DND-41 (cell line): ENCODE measurements around the gene SMYD4.

Experiments used
- ATAC-seq: fragments of 200-7000 bp; cut with Tn5 transposase; 3 replicates; pipeline ENCODE4 v1.9.1; 2021; ENCODE audit warnings: low read depth; ENCODE audit not compliant: insufficient read depth
- DNase-seq: peaks from one replicate; pipeline ENCODE4 v3.0.0-alpha.2; 2020
- H2AFZ ChIP-seq: 2 replicates; pipeline ENCODE4 v1.6.0; 2012; ENCODE audit warnings: low read depth, low read length
- H3K27ac ChIP-seq: 2 replicates; pipeline ENCODE4 v1.5.1; 2012; ENCODE audit warnings: low read length, inconsistent platforms
- H3K27me3 ChIP-seq: fragments of 200-600 bp; sonication (generic); 2 replicates; pipeline ENCODE4 v1.6.0; 2012; ENCODE audit warnings: low read length, mild to moderate bottlenecking, inconsistent platforms; ENCODE audit not compliant: insufficient read depth, poor library complexity
- H3K36me3 ChIP-seq: 2 replicates; pipeline ENCODE4 v1.5.1; 2012; ENCODE audit warnings: low read length, inconsistent platforms; ENCODE audit not compliant: insufficient read depth
- H3K4me1 ChIP-seq: 2 replicates; pipeline ENCODE4 v1.5.1; 2012; ENCODE audit warnings: mild to moderate bottlenecking, low read length; ENCODE audit not compliant: insufficient read depth
- H3K4me2 ChIP-seq: 2 replicates; pipeline ENCODE4 v1.6.0; 2012; ENCODE audit warnings: mild to moderate bottlenecking, moderate library complexity, low read length, inconsistent platforms; ENCODE audit not compliant: insufficient read depth
- H3K4me3 ChIP-seq, 2 experiments: fragments of 200-600 bp in 1 of 2; shearing (Covaris generic) in 1 of 2; 2 replicates each; pipeline ENCODE4 v1.5.1; 2012 to 2016; ENCODE audit warnings: inconsistent platforms in 2 of 2, low read length in 2 of 2, mild to moderate bottlenecking in 2 of 2, low read depth in 1 of 2, moderate library complexity in 1 of 2
- H3K79me2 ChIP-seq: 2 replicates; pipeline ENCODE4 v1.6.0; 2012; ENCODE audit warnings: low read length, inconsistent platforms; ENCODE audit not compliant: insufficient read depth
- H3K9ac ChIP-seq: 2 replicates; pipeline ENCODE4 v1.6.0; 2012; ENCODE audit warnings: low read depth, mild to moderate bottlenecking, inconsistent platforms, low read length, moderate library complexity
- H3K9me3 ChIP-seq: 2 replicates; pipeline ENCODE4 v1.5.1; 2012; ENCODE audit warnings: low read length, moderate library complexity, mild to moderate bottlenecking, inconsistent platforms; ENCODE audit not compliant: insufficient read depth, severe bottlenecking
- H4K20me1 ChIP-seq: 2 replicates; pipeline ENCODE4 v1.6.0; 2012; ENCODE audit warnings: low read length; ENCODE audit not compliant: insufficient read depth
- CTCF ChIP-seq: IDR thresholded peaks from 2 replicates; pipeline ENCODE4 v1.5.1; 2012; ENCODE audit warnings: borderline replicate concordance, low read length, moderate library complexity, mild to moderate bottlenecking; ENCODE audit not compliant: poor library complexity, severe bottlenecking; ENCODE audit errors: extremely low read depth
- EZH2 ChIP-seq: IDR thresholded peaks from 3 replicates; pipeline ENCODE4 v1.6.1; 2012; ENCODE audit warnings: borderline replicate concordance, low read depth, mild to moderate bottlenecking, moderate library complexity, low read length, inconsistent platforms; ENCODE audit not compliant: severe bottlenecking

SMYD4 gene

GRCh38 chr17:1785930-1786329 is 43.8 kb downstream of the SMYD4 start:
- Histone ChIP-seq H3K4me2 (no peak overlapping the region), H3K9me3 (no peaks in the 10 kb centered on the region), H3K4me3 (no peak overlapping the region), H3K27ac (no peak overlapping the region), H3K27me3 (no peaks in the 10 kb centered on the region), H4K20me1 (0 out of 2 replicates have a peak, but pooled peaks cover 7% of the 10 kb centered on the region), H2AFZ (no peak overlapping the region), H3K4me1 (no peaks in the 10 kb centered on the region), H3K9ac (no peak overlapping the region), H3K36me3 (peaks cover 58% of the 10 kb centered on the region), H3K79me2 (peaks cover 5% of the 10 kb centered on the region; the same call in 1 of the 2 replicates)
- ATAC-seq, result no peak
- TF ChIP-seq EZH2 (no peak), CTCF (no peak)
- DNase-seq, result no peak

GRCh38 chr17:1783834-1784611 is 45.7 kb downstream of the SMYD4 start:
- no peak overlapping the region for H3K27ac ChIP-seq
- no peaks in the 10 kb centered on the region for H3K79me2 ChIP-seq
- no peaks in the 10 kb centered on the region for H3K4me1 ChIP-seq
- TF ChIP-seq CTCF, result peak; percentile 30
- no peak for TF ChIP-seq EZH2
- H3K9ac ChIP-seq, result no peak overlapping the region
- no peak overlapping the region for H2AFZ ChIP-seq
- DNase-seq (no peak), ATAC-seq (0 out of 3 replicates have a peak, but pooled peaks have one; percentile 39)
- H3K4me3 ChIP-seq, result no peak overlapping the region
- peaks cover 68% of the 10 kb centered on the region for H3K36me3 ChIP-seq
- no peaks in the 10 kb centered on the region for H3K9me3 ChIP-seq
- H3K4me2 ChIP-seq, result no peak overlapping the region
- H4K20me1 ChIP-seq, result 0 out of 2 replicates have a peak, but pooled peaks cover 7% of the 10 kb centered on the region
- H3K27me3 ChIP-seq, result no peaks in the 10 kb centered on the region

- no peaks in the 10 kb centered on the region for H3K79me2 ChIP-seq
- H4K20me1 ChIP-seq, result 0 out of 2 replicates have a peak, but pooled peaks cover 7% of the 10 kb centered on the region
- H3K9me3 ChIP-seq, result no peaks in the 10 kb centered on the region
- H3K4me1 ChIP-seq, result no peaks in the 10 kb centered on the region
- DNase-seq (no peak), ATAC-seq (no peak)
- no peak overlapping the region for H2AFZ ChIP-seq
- no peak overlapping the region for H3K4me2 ChIP-seq
- peaks cover 74% of the 10 kb centered on the region for H3K36me3 ChIP-seq
- H3K27me3 ChIP-seq, result no peaks in the 10 kb centered on the region
- no peak overlapping the region for H3K9ac ChIP-seq
- TF ChIP-seq CTCF (no peak), EZH2 (no peak)
- no peak overlapping the region for H3K4me3 ChIP-seq
- H3K27ac ChIP-seq, result no peak overlapping the region
Observed at GRCh38 chr17:1783271-1783670, 46.4 kb downstream of the SMYD4 start.
